Nephron progenitor cell (in vitro differentiated cells): ENCODE results near the gene NUDT16L1.

Experiments
- DNase-seq: peaks from one replicate; pipeline ENCODE4 v3.0.0; 2021
- H3K27ac Mint-ChIP-seq: 2 replicates; pipeline ENCODE4 v1.8.0; 2021; ENCODE audit warnings: mild to moderate bottlenecking, moderate library complexity, mixed read lengths
- H3K27me3 Mint-ChIP-seq: 2 replicates; pipeline ENCODE4 v1.8.0; 2021; ENCODE audit warnings: mild to moderate bottlenecking, low read depth, mixed read lengths; ENCODE audit not compliant: poor library complexity
- H3K36me3 Mint-ChIP-seq: 2 replicates; pipeline ENCODE4 v1.8.0; 2021; ENCODE audit warnings: low read depth, mixed read lengths
- H3K4me1 Mint-ChIP-seq: 2 replicates; pipeline ENCODE4 v1.8.0; 2021; ENCODE audit warnings: mixed read lengths
- H3K4me3 Mint-ChIP-seq: 2 replicates; pipeline ENCODE4 v1.8.0; 2021; ENCODE audit warnings: mild to moderate bottlenecking, moderate library complexity, mixed read lengths
- H3K9me3 Mint-ChIP-seq: 2 replicates; pipeline ENCODE4 v1.8.0; 2021; ENCODE audit warnings: mild to moderate bottlenecking, moderate library complexity, mixed read lengths
- TF ChIP-seq, protein P1 (sequence below): fragments of 200-600 bp; sonication (generic); IDR thresholded peaks from 2 replicates; pipeline ENCODE4 v1.5.0; 2021; ENCODE audit warnings: antibody characterized with exemption

The NUDT16L1 gene

DNA sequence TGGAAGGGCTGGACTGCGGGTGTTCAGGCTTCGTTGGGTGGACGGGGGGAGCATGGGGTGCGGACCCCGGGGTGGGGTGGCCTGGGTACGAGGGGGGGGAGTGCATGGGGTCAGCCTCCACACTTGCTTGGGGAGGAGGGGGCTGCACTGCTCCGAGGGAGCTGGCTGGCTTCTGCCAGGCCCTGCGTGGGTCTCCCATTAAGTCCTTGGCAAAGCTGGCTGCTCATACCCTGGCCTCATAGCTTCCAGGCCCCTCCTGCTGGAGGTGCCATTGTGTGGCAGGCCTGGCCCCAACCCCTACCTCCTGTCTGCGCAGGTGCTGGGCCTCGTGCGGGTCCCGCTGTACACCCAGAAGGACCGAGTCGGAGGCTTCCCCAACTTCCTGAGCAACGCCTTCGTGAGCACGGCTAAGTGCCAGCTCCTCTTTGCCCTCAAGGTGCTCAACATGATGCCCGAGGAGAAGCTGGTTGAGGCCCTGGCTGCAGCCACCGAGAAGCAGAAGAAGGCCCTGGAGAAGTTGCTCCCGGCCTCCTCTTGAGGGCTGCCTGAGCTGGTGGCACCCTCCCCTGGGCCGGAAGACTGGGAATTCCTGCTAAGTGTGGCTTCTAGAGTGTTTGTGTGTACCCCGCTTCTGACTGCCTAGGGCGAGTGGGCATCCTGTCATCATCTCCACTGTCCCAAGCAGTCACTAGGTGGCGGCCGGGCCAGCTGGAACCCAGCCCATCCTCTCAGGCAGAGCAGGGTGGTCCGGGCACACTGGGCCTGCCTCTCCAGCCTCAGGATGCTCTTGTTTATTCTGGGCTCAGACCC is 1.5 kb downstream of the NUDT16L1 start:
- no peak for DNase-seq
- H3K27me3 Mint-ChIP-seq: no peaks in the 10 kb centered on the region

DNA sequence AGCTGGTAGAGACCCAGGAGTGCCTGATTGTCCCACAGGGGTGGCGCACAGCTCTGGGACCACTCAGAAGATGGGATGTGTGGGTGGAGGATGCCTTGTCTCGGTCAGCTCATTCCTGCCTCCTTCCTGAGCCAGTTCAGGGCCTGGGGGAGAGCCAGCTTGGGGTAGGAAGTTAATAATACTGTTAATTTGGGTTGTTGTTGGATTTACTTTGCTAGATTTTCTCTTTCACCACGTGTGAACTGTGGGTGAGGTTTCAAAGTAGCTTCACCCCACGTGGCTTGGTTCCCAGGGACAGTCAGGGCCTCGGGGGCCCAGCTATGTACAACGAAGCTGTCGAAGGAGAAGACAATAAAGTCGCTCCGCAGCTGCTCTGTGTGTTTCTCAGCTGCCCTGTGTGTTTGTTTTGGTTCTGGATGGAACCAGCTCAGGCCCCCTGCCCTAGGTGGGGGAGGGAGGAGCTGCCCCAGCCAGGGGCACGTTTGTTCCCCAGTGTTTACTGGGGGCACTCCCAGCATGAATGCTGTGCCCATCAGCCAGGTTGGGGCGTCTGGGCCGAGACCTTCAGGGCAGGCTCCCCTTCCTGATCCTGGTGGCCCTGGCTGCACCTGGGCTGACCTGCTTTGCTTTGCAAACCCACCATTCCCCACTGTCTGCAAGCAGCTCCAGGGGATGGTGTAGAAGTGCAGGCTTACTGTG is 2.3 kb downstream of the NUDT16L1 start:
- H3K9me3 Mint-ChIP-seq: no peaks in the 10 kb centered on the region
- H3K27ac Mint-ChIP-seq: peak overlapping the region; percentile 97
- H3K4me1 Mint-ChIP-seq: peaks cover 52% of the 10 kb centered on the region
- H3K27me3 Mint-ChIP-seq: no peaks in the 10 kb centered on the region
- H3K4me3 Mint-ChIP-seq: peak overlapping the region; percentile 86
- no peak for DNase-seq
- TF ChIP-seq, protein P1, sequence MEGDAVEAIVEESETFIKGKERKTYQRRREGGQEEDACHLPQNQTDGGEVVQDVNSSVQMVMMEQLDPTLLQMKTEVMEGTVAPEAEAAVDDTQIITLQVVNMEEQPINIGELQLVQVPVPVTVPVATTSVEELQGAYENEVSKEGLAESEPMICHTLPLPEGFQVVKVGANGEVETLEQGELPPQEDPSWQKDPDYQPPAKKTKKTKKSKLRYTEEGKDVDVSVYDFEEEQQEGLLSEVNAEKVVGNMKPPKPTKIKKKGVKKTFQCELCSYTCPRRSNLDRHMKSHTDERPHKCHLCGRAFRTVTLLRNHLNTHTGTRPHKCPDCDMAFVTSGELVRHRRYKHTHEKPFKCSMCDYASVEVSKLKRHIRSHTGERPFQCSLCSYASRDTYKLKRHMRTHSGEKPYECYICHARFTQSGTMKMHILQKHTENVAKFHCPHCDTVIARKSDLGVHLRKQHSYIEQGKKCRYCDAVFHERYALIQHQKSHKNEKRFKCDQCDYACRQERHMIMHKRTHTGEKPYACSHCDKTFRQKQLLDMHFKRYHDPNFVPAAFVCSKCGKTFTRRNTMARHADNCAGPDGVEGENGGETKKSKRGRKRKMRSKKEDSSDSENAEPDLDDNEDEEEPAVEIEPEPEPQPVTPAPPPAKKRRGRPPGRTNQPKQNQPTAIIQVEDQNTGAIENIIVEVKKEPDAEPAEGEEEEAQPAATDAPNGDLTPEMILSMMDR: no peak
- peaks cover 13% of the 10 kb centered on the region for H3K36me3 Mint-ChIP-seq

More for the DNA sequence above, 1.5 kb downstream of the NUDT16L1 start:
- Mint-ChIP-seq H3K27ac (peak overlapping the region; percentile 97), H3K36me3 (peaks cover 12% of the 10 kb centered on the region), H3K4me3 (peak overlapping the region; percentile 86), H3K9me3 (no peaks in the 10 kb centered on the region), H3K4me1 (peaks cover 51% of the 10 kb centered on the region)
- TF ChIP-seq, protein P1: no peak

DNA sequence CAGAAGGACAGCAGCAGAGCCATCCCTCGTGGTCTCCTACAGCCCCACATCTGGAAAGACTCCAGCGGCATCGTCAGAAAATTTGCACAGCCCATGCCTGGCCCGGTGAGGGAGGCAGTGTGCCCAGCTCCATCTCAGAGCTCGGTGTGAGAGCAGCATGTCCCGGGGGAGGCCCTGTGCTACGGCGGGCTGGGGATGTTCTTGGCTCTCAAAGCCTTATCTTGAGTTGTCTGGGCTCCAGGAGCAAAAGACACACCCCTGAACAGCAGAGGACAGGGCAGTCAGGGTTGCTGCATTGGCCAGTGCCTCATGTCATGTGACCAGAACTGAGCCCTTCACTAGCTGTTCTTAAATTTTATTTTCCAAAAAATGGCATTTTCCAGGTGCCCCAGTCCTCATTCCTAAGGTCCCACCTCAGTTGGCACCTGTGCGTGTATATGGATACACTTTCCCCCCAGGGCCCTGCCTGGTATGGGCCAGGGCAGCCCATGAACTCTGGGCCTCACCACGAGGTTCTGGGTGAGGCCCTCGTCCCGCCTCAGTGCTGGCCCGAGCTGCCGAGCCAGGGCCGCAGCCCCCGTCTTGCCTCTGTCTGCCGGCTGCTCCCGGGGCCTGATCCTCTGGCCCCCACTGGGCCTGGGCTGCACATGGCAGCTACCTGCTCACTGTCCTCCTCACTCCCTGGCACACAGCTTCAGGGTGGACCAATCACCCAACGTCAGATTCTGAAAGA is 3.0 kb downstream of the NUDT16L1 start:
- peak overlapping the region; percentile 34 for H3K4me3 Mint-ChIP-seq
- H3K4me1 Mint-ChIP-seq: peaks cover 48% of the 10 kb centered on the region
- TF ChIP-seq, protein P1: no peak
- DNase-seq: no peak
- H3K9me3 Mint-ChIP-seq: no peaks in the 10 kb centered on the region
- peak overlapping the region; percentile 69 for H3K27ac Mint-ChIP-seq
- H3K27me3 Mint-ChIP-seq: no peaks in the 10 kb centered on the region
- H3K36me3 Mint-ChIP-seq: peaks cover 13% of the 10 kb centered on the region

DNA sequence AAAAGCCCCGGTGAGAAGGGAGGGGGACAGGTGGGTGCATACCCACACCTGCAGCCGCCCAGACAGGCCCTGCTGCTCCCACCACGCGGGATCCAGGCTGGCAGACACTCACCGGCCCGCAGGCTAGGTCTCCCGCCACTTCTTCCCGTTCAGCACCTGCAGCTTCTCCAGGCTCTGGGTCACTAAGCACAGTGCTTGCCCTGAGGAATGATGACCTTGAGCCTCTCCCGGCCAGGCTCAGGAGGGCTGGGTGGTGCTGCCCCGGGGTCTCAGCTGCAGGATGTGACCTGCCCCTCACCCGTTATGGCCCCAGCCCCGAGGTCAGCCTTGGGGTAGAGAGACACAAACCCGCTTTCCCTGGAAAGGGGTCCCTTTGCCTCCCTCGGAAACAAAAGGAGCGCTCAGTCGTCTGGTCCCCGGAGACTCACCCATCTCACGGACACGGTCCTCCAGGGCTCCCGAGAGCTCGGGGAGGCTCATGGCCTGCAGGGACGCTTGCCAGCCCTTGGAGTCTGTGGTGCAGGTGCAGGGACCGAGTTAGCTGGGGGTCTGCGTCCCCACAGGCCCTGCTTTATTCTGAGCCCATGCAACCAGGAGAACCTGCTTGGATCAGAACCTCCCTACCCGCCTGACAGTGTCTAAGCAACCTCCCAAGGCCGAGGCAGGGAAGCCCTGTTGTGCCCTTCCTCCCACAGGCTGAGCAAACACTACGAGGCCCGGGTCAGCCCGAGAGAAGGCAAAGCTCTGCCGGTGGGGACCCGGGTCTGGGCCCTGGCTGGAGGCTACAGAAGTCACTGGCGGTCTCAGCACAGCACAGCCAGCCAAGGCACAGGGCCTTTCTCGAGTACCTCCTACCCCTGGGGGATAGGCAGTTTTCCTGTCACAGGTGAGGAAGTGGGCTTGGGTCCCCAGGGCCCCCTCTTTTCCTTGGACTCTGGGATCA is 3.8 kb downstream of the NUDT16L1 start:
- TF ChIP-seq, protein P1: no peak
- peaks cover 49% of the 10 kb centered on the region for H3K4me1 Mint-ChIP-seq
- H3K9me3 Mint-ChIP-seq: no peaks in the 10 kb centered on the region
- peak overlapping the region; percentile 34 for H3K4me3 Mint-ChIP-seq
- no peaks in the 10 kb centered on the region for H3K27me3 Mint-ChIP-seq
- peak overlapping the region; percentile 29 for H3K27ac Mint-ChIP-seq
- peaks cover 14% of the 10 kb centered on the region for H3K36me3 Mint-ChIP-seq
- DNase-seq: no peak

DNA sequence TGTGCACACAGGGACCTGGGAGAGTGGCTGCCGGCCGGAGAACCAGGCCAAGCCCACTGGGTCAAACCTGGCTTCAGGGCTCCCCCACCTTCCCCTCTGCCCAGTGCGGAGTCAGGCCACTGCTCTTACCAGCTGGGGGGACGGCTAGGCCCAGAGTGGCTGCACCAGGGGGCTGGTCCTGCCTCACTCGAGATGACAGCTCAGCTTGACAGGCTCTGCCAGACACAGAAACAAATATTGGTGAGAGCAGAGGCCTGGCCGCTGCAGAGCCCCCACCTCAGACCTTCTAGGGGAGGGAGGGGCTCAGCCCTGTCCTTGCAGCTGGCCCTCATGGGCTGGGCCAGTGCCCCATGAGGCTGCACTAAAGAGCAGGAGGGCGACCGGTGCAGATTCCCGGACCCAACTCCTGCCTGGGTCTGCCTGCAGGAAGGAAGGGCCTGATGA is 4.5 kb downstream of the NUDT16L1 start:
- Mint-ChIP-seq H3K36me3 (peaks cover 18% of the 10 kb centered on the region), H3K9me3 (no peaks in the 10 kb centered on the region), H3K4me3 (no peak overlapping the region), H3K27me3 (no peaks in the 10 kb centered on the region), H3K4me1 (peaks cover 50% of the 10 kb centered on the region), H3K27ac (no peak overlapping the region)
- TF ChIP-seq, protein P1: no peak
- no peak for DNase-seq
